GM18502 (cell line): ENCODE measurements around the gene ROM1.
"Not testable (repeated sequence)": the region's sequence is repeated elsewhere in the genome, so short reads cannot be mapped to it uniquely, and the experiment has no call there.

Experiments used
- ATAC-seq: cut with Tn5 transposase; IDR thresholded peaks from one replicate; pipeline ENCODE4 v1.9.1; 2021; ENCODE audit warnings: mild to moderate bottlenecking; ENCODE audit not compliant: unreplicated experiment, poor library complexity

Gene ROM1

GRCh38 chr11:62612366-62613290 lies at the start of gene ROM1, which contains the start of gene EML3:
TSS of gene ROM1 (plus strand) at chr11:62613257. CDS start at chr11:62613282, 25 bp downstream.
TSS of gene EML3 (minus strand) at chr11:62612775. CDS start at chr11:62612457, 318 bp downstream.
- ATAC-seq, result peak; percentile 78

GRCh38 chr11:62565100-62565802 lies 47.8 kb upstream of the ROM1 start:
- ATAC-seq, result no peak

- no peak for ATAC-seq
These were observed 46.8 kb upstream of the ROM1 start for GRCh38 chr11:62566247-62566646.

- no peak for ATAC-seq
These were observed 45.9 kb upstream of the ROM1 start for GRCh38 chr11:62567018-62567633.

GRCh38 chr11:62569611-62570010 lies 43.4 kb upstream of the ROM1 start:
- ATAC-seq, result no peak

GRCh38 chr11:62570903-62571302 lies 42.2 kb upstream of the ROM1 start:
- ATAC-seq, result not testable (repeated sequence)

- not testable (repeated sequence) for ATAC-seq
These were observed 41.6 kb upstream of the ROM1 start for GRCh38 chr11:62571493-62571892.

- ATAC-seq, result no peak
These were observed 40.6 kb upstream of the ROM1 start for GRCh38 chr11:62572431-62572830.

- ATAC-seq, result no peak
These were observed 40.0 kb upstream of the ROM1 start for GRCh38 chr11:62573006-62573591.

GRCh38 chr11:62573592-62574362 lies 39.3 kb upstream of the ROM1 start, which contains the start of gene EEF1G:
TSS of gene EEF1G (minus strand) at chr11:62573891. CDS start at chr11:62573842, 49 bp downstream.
- ATAC-seq, result peak; percentile 87

- peak; percentile 17 for ATAC-seq
These were observed 38.5 kb upstream of the ROM1 start for GRCh38 chr11:62574363-62575071.

GRCh38 chr11:62575156-62575555 lies 37.9 kb upstream of the ROM1 start:
- no peak for ATAC-seq

- ATAC-seq, result no peak
These were observed 37.2 kb upstream of the ROM1 start for GRCh38 chr11:62575837-62576236.

- ATAC-seq, result no peak
These were observed 35.9 kb upstream of the ROM1 start for GRCh38 chr11:62577046-62577714.

- no peak for ATAC-seq
These were observed 34.5 kb upstream of the ROM1 start for GRCh38 chr11:62578541-62578940.

GRCh38 chr11:62579252-62579651 lies 33.8 kb upstream of the ROM1 start:
- ATAC-seq, result no peak

GRCh38 chr11:62580959-62581715 lies 31.9 kb upstream of the ROM1 start:
- ATAC-seq, result no peak

- not testable (repeated sequence) for ATAC-seq
These were observed 31.3 kb upstream of the ROM1 start for GRCh38 chr11:62581735-62582134.
